Activated B cell treated with CpG ODN at 0.5 μM for 24 hours (primary cell): ENCODE data around the gene TAS2R13. TPM values are rescaled to one million over a fixed set of nuclear protein-coding genes. Genes with fewer than 3 reads are reported as not detected.

Experiments used
- ATAC-seq: fragments of 200-7000 bp; cut with Tn5 transposase; one replicate; pipeline ENCODE4 v1.10.0; 2021; ENCODE audit warnings: low read depth, mild to moderate bottlenecking, moderate library complexity
- CTCF ChIA-PET: fragments of 350-600 bp; sonication (Branson Sonifier 250); formaldehyde crosslinking; loops from one replicate; lab custom pipeline; 2021; ENCODE audit warnings: antibody characterized with exemption; lab: Charles Lee
- POLR2A ChIA-PET: fragments of 350-600 bp; sonication (Branson Sonifier 250); formaldehyde crosslinking; loops from one replicate; lab custom pipeline; 2021; ENCODE audit warnings: antibody characterized with exemption; lab: Charles Lee
- DNase-seq: peaks from one replicate; pipeline ENCODE4 v3.0.0; 2022
- H3K27ac Mint-ChIP-seq: one replicate; pipeline ENCODE4 v1.8.0; 2020; ENCODE audit warnings: mixed read lengths
- H3K27me3 Mint-ChIP-seq: one replicate; pipeline ENCODE4 v1.8.0; 2021; ENCODE audit warnings: mixed read lengths
- H3K36me3 Mint-ChIP-seq: one replicate; pipeline ENCODE4 v1.8.0; 2021; ENCODE audit warnings: low read depth, mixed read lengths
- H3K4me1 Mint-ChIP-seq: one replicate; pipeline ENCODE4 v1.8.0; 2021; ENCODE audit warnings: mixed read lengths
- H3K4me3 Mint-ChIP-seq: one replicate; pipeline ENCODE4 v1.8.0; 2020; ENCODE audit warnings: mild to moderate bottlenecking, mixed read lengths
- H3K9me3 Mint-ChIP-seq: one replicate; pipeline ENCODE4 v1.8.0; 2020; ENCODE audit warnings: mixed read lengths
- CTCF ChIP-seq: fragments of 200-600 bp; IDR thresholded peaks from one replicate; pipeline ENCODE4 v1.8.0; 2022; ENCODE audit warnings: antibody characterized with exemption, mild to moderate bottlenecking
- intact Hi-C: fragments of 100-400 bp; cut with micrococcal nuclease; formaldehyde crosslinking; loops from one replicate; pipeline ENCODE4 v1.15.1; 2024
- total RNA-seq: library from RNA; stranded (reverse); gene quantifications from 2 replicates; pipeline ENCODE4 v1.2.3, GENCODE V29; 2022

The TAS2R13 gene
- total RNA-seq, 1 donor from 2014 or later, result 1.00 TPM

GRCh38 chr12:10889226-10889625 lies 20.1 kb downstream of the TAS2R13 start:
- ChIA-PET POLR2A (no interaction called here), CTCF (no interaction called here)
- intact Hi-C loops, result no loop called here
- Mint-ChIP-seq H3K27me3 (no peaks in the 10 kb centered on the region), H3K4me3 (no peak overlapping the region), H3K27ac (no peak overlapping the region), H3K4me1 (no peaks in the 10 kb centered on the region), H3K9me3 (no peaks in the 10 kb centered on the region), H3K36me3 (peaks cover 5% of the 10 kb centered on the region)
- no peak for TF ChIP-seq CTCF
- no peak for ATAC-seq
- DNase-seq, result no peak

GRCh38 chr12:10884086-10884725 lies 25.2 kb downstream of the TAS2R13 start, which contains the start of gene PRH1:
TSS of gene PRH1 (minus strand) at chr12:10884255. CDS start at chr12:10884217, 38 bp downstream.
- H3K9me3 Mint-ChIP-seq, result no peaks in the 10 kb centered on the region
- no peak within 1 kb of the TSS for H3K4me3 Mint-ChIP-seq
- POLR2A ChIA-PET, result no interaction called here
- no peak for DNase-seq
- peaks cover 7% of the 10 kb centered on the region for H3K36me3 Mint-ChIP-seq
- no peak within 1 kb of the TSS for H3K27ac Mint-ChIP-seq
- intact Hi-C loops, result no loop called here
- CTCF ChIA-PET, result no interaction called here
- TF ChIP-seq CTCF, result no peak
- ATAC-seq, result no peak
- no peaks in the 10 kb centered on the region for H3K27me3 Mint-ChIP-seq
- no peaks in the 10 kb centered on the region for H3K4me1 Mint-ChIP-seq

GRCh38 chr12:10873378-10873777 lies 36.0 kb downstream of the TAS2R13 start:
- no peak overlapping the region for H3K4me3 Mint-ChIP-seq
- no peak overlapping the region for H3K27ac Mint-ChIP-seq
- no peak for TF ChIP-seq CTCF
- H3K27me3 Mint-ChIP-seq, result no peaks in the 10 kb centered on the region
- ATAC-seq, result no peak
- H3K36me3 Mint-ChIP-seq, result peaks cover 12% of the 10 kb centered on the region
- ChIA-PET CTCF (no interaction called here), POLR2A (no interaction called here)
- intact Hi-C loops, result no loop called here
- peaks cover 2% of the 10 kb centered on the region for H3K9me3 Mint-ChIP-seq
- DNase-seq, result no peak
- no peaks in the 10 kb centered on the region for H3K4me1 Mint-ChIP-seq

- intact Hi-C loops, result no loop called here
- POLR2A ChIA-PET, result no interaction called here
- Mint-ChIP-seq H3K36me3 (peaks cover 14% of the 10 kb centered on the region), H3K27me3 (no peaks in the 10 kb centered on the region), H3K9me3 (peaks cover 11% of the 10 kb centered on the region), H3K4me3 (no peak overlapping the region), H3K4me1 (no peaks in the 10 kb centered on the region), H3K27ac (no peak overlapping the region)
- CTCF ChIA-PET, result no interaction called here
- ATAC-seq (no peak), DNase-seq (no peak)
- no peak for TF ChIP-seq CTCF
These were observed 42.0 kb downstream of the TAS2R13 start for GRCh38 chr12:10867381-10867780.

GRCh38 chr12:10863512-10864218 lies 45.7 kb downstream of the TAS2R13 start:
- peaks cover 28% of the 10 kb centered on the region for H3K9me3 Mint-ChIP-seq
- DNase-seq (no peak), ATAC-seq (no peak)
- H3K4me3 Mint-ChIP-seq, result no peak overlapping the region
- H3K36me3 Mint-ChIP-seq, result peaks cover 34% of the 10 kb centered on the region
- H3K27me3 Mint-ChIP-seq, result no peaks in the 10 kb centered on the region
- no peak for TF ChIP-seq CTCF
- CTCF ChIA-PET, result no interaction called here
- H3K4me1 Mint-ChIP-seq, result no peaks in the 10 kb centered on the region
- intact Hi-C loops, result no loop called here
- POLR2A ChIA-PET, result no interaction called here
- H3K27ac Mint-ChIP-seq, result no peak overlapping the region
